Breast epithelium (tissue), 4 donors: Measurements from ENCODE around the gene HLA-DMA. TPM values are rescaled to one million over a fixed set of nuclear protein-coding genes. Genes with fewer than 3 reads are reported as not detected.
"Not testable (repeated sequence)": the region's sequence is repeated elsewhere in the genome, so short reads cannot be mapped to it uniquely, and the experiment has no call there.

Experiments
- DNase-seq, 2 donors: peaks; one replicate each; pipeline ENCODE4 v3.0.0-alpha.2; 2019; ENCODE audit warnings: low spot score in 2 of 2
- H3K27ac ChIP-seq, 2 donors: fragments of 200-600 bp; sonication (generic) in 1 of 2; one replicate each; pipeline ENCODE4 v1.5.1; 2016 to 2019; ENCODE audit warnings: mild to moderate bottlenecking in 1 of 2
- H3K27me3 ChIP-seq, 2 donors: fragments of 200-600 bp; sonication (generic) in 1 of 2; one replicate each; pipeline versions ENCODE4 v1.5.1 to v1.6.0; 2017 to 2019; ENCODE audit warnings: control low read depth in 1 of 2, mild to moderate bottlenecking in 1 of 2
- H3K36me3 ChIP-seq: fragments of 200-600 bp; one replicate; pipeline ENCODE4 v1.5.1; 2019
- H3K4me1 ChIP-seq, 2 donors: fragments of 200-600 bp; sonication (generic); one replicate each; pipeline ENCODE4 v1.5.1; 2016 to 2019; ENCODE audit warnings: control low read depth in 1 of 2
- H3K4me3 ChIP-seq, 3 donors: fragments of 200-600 bp; sonication (generic); 1 replicate in 2 of 3; 2 replicates in 1 of 3; pipeline ENCODE4 v1.5.1; 2016 to 2019; ENCODE audit warnings: mild to moderate bottlenecking in 3 of 3, moderate library complexity in 2 of 3
- H3K9me3 ChIP-seq, 2 donors: fragments of 200-600 bp; sonication (generic) in 1 of 2; one replicate each; pipeline ENCODE4 v1.5.1; 2016 to 2019; ENCODE audit warnings: control low read depth in 1 of 2
- POLR2A ChIP-seq: fragments of 450-650 bp; IDR thresholded peaks from one replicate; pipeline ENCODE4 v1.6.1; 2016; ENCODE audit warnings: antibody characterized with exemption, mild to moderate bottlenecking, moderate library complexity
- POLR2AphosphoS5 ChIP-seq, 3 donors: sonication (generic); formaldehyde crosslinking; IDR thresholded peaks; one replicate each; pipeline ENCODE4 v1.6.1; 2017; ENCODE audit warnings: antibody characterized with exemption in 3 of 3
- intact Hi-C: fragments of 100-400 bp; cut with DNase I; formaldehyde crosslinking; loops from one replicate; pipeline ENCODE4 v1.15.1; 2023; ENCODE audit warnings: low total_unique reads
- total RNA-seq, 3 donors: library from RNA; depleted of rRNA; stranded (reverse); fragments of >200 nt; gene quantifications; one replicate each; pipeline ENCODE4 v1.1.0, GENCODE V29; 2016
- TF ChIP-seq, protein P1 (sequence below), 3 donors: fragments of 450-650 bp; IDR thresholded peaks; one replicate each; pipeline ENCODE4 v1.5.1; 2016 to 2017; ENCODE audit warnings: antibody characterized with exemption in 3 of 3, mild to moderate bottlenecking in 3 of 3, moderate library complexity in 3 of 3

Gene HLA-DMA
- total RNA-seq, 3 donors from 2014 or later: 28.5 to 41.9 (median 30.9) TPM

GRCh38 chr6:32943864-32944649, 8.8 kb downstream of the HLA-DMA start:
- Histone ChIP-seq H3K36me3 (no peaks in the 10 kb centered on the region), H3K4me1 (no peaks in the 10 kb centered on the region), H3K27ac (no peak overlapping the region), H3K4me3 (peak overlapping the region in 1 of 3 donors; percentile 5), H3K27me3 (no peaks in the 10 kb centered on the region), H3K9me3 (no peaks in the 10 kb centered on the region)
- intact Hi-C loops: no loop called here
- no peak for DNase-seq
- TF ChIP-seq POLR2AphosphoS5 (IDR thresholded peaks at IDR 0.05) (no peak), POLR2A (no peak)
- TF ChIP-seq, protein P1, sequence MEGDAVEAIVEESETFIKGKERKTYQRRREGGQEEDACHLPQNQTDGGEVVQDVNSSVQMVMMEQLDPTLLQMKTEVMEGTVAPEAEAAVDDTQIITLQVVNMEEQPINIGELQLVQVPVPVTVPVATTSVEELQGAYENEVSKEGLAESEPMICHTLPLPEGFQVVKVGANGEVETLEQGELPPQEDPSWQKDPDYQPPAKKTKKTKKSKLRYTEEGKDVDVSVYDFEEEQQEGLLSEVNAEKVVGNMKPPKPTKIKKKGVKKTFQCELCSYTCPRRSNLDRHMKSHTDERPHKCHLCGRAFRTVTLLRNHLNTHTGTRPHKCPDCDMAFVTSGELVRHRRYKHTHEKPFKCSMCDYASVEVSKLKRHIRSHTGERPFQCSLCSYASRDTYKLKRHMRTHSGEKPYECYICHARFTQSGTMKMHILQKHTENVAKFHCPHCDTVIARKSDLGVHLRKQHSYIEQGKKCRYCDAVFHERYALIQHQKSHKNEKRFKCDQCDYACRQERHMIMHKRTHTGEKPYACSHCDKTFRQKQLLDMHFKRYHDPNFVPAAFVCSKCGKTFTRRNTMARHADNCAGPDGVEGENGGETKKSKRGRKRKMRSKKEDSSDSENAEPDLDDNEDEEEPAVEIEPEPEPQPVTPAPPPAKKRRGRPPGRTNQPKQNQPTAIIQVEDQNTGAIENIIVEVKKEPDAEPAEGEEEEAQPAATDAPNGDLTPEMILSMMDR (IDR thresholded peaks at IDR 0.05): no peak

DNA sequence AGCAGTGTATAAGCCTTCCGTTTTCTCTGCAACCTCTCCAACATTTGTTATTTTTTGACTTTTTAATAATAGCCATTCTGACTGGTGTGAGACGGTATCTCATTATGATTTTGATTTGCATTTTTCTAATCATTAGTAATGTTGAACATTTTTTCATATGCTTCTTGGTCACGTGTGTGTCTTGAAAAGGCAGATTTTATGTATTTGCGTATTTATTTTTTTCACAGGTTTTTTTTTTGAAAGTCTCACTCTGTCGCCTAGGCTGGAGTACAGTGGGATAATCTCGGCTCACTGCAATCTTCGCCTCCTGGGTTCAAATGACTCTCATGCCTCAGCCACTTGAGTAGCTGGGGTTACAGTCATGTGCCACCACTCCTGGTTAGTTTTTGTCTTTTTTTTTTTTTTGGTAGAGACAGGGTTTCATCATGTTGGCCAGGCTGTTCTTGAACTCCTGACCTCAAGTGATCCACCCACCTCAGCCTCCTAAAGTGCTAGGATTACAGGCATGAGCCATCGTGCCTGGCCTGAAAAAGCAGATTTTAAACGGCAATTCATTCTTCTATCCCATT, 10.3 kb downstream of the HLA-DMA start:
- H3K4me1 ChIP-seq, H3K9me3 ChIP-seq, H3K27me3 ChIP-seq, H3K36me3 ChIP-seq, intact Hi-C loops, DNase-seq, H3K4me3 ChIP-seq, H3K27ac ChIP-seq: not testable (repeated sequence)

DNA sequence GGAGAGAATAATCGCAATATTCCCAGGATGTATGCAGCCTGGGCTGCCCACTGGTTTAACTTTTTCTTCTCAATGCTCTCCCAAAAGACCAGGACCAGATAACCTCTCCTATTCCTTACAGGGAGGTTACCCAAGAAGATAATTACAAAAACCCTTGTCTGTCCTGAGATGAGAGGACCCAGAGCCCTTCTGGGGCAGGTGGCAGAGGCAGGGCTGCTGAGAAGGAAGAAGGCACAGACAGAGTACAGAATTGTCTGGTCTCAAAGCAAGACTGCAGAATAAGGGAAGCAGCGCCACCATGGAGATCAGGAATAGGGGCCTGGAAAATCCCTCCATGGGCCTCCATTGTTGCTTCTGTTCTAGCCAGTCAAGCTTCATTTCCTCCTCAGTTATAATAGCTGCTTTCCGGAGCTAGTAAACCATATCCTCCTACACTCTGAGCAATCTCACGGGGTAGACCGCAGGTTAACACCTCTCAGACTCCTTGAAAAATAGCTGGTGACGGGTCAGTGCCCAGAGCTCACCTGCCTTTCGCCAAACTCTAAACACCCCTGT, 11.6 kb downstream of the HLA-DMA start:
- Histone ChIP-seq H3K4me3 (no peak overlapping the region), H3K9me3 (no peaks in the 10 kb centered on the region), H3K4me1 (no peaks in the 10 kb centered on the region), H3K27ac (peak overlapping the region; percentile 45 to 50), H3K27me3 (no peaks in the 10 kb centered on the region), H3K36me3 (no peaks in the 10 kb centered on the region)
- TF ChIP-seq POLR2A (no peak), POLR2AphosphoS5 (IDR thresholded peaks at IDR 0.05) (no peak)
- TF ChIP-seq, protein P1 (IDR thresholded peaks at IDR 0.05): no peak
- intact Hi-C loops: no loop called here
- DNase-seq: no peak

DNA sequence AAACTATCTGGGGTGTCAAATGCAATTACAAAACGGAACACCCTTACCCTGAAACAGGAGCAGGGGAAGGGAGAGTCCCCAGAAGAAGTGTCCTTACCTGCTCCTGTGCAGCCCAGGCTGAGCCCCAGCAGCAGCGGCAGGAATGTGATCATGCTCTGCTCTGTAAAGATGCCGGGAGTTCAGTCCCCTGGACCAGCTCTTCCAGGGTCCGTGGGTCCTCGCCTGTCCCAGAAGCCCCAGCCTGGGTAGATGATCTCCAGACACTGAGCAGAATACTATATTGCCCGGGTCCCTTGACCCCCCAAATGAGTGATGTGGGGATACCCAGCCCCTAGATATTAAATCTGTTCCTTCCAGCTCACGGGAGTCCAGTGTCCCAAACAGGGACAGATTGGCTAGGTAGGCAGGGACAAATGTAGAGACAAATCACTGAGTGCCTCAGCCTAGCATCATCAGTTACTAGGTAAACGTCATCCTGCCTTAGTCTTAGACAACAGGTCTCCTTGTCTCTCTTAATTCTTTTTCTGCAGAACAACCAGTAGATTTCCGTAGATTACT, 12.2 kb downstream of the HLA-DMA start, which contains the start of gene HLA-DMB:
HLA-DMB (minus strand) TSS at position 373 of the 558 bp plus-strand sequence; CDS start at position 152, 221 bp downstream.
- intact Hi-C loops: no loop called here
- TF ChIP-seq, protein P1 (IDR thresholded peaks at IDR 0.05): no peak
- TF ChIP-seq POLR2A (no peak), POLR2AphosphoS5 (IDR thresholded peaks at IDR 0.05) (no peak)
- Histone ChIP-seq H3K4me1 (no peaks in the 10 kb centered on the region), H3K27me3 (no peaks in the 10 kb centered on the region), H3K9me3 (no peaks in the 10 kb centered on the region), H3K27ac (peak within 1 kb of the TSS; percentile 50 to 52), H3K36me3 (no peaks in the 10 kb centered on the region), H3K4me3 (peak within 1 kb of the TSS; percentile 45 to 61 (median 48))
- peak in 1 of 2 donors; percentile 64 for DNase-seq

DNA sequence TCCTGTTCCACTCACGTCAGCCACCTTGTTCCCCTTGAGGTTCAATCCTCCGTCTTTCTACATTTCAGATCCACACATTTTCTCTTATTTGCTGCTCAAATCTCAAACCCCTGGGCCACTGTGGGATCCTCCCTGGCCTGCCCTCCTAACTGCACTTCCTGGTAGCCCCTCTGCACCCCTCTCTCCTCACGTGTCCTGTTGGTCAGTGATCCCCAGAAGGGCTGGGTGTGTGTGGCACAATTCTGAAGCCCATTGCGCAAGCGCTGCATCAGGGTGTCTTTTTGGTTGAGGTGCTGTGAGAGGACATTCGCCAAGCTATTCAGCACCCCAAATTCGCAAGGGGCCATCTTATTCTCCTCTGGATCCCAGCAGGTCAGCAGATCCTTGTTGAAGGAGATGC, 14.4 kb downstream of the HLA-DMA start:
- H3K27ac ChIP-seq: no peak overlapping the region
- no peak overlapping the region for H3K4me3 ChIP-seq
- no peak for DNase-seq
- H3K9me3 ChIP-seq: no peaks in the 10 kb centered on the region
- H3K4me1 ChIP-seq: no peaks in the 10 kb centered on the region
- TF ChIP-seq, protein P1 (IDR thresholded peaks at IDR 0.05): no peak
- TF ChIP-seq POLR2A (no peak), POLR2AphosphoS5 (IDR thresholded peaks at IDR 0.05) (no peak)
- no peaks in the 10 kb centered on the region for H3K27me3 ChIP-seq
- no peaks in the 10 kb centered on the region for H3K36me3 ChIP-seq
- intact Hi-C loops: no loop called here
